HepG2 (cell line): Measurements from ENCODE around the gene NUAK2. TPM values are rescaled to one million over a fixed set of nuclear protein-coding genes. Genes with fewer than 3 reads are reported as not detected.

Source experiments
- ARID5B ChIP-seq: IDR thresholded peaks from 2 replicates; pipeline ENCODE4 v1.4.0; 2020; ENCODE audit warnings: mild to moderate bottlenecking, missing genetic modification reagents
- DZIP1 ChIP-seq: sonication (generic); formaldehyde crosslinking; IDR thresholded peaks from 2 replicates; pipeline ENCODE4 v1.5.0; 2020; ENCODE audit warnings: mild to moderate bottlenecking, missing genetic modification reagents
- ELF3 ChIP-seq: IDR thresholded peaks from 2 replicates; pipeline ENCODE4 v1.6.1; 2016; ENCODE audit warnings: missing genetic modification reagents, missing compliant biosample characterization
- HIC2 ChIP-seq: sonication (generic); formaldehyde crosslinking; IDR thresholded peaks from 2 replicates; pipeline ENCODE4 v1.9.0; 2022; ENCODE audit warnings: low read depth, missing genetic modification reagents
- HMG20A ChIP-seq: IDR thresholded peaks from 2 replicates; pipeline ENCODE4 v1.6.1; 2016; ENCODE audit warnings: borderline replicate concordance
- HMGA1 ChIP-seq: sonication (generic); formaldehyde crosslinking; conservative IDR thresholded peaks from 2 replicates; pipeline ENCODE4 v1.4.0; 2020; ENCODE audit warnings: missing genetic modification reagents
- ISL2 ChIP-seq: sonication (generic); formaldehyde crosslinking; IDR thresholded peaks from 2 replicates; pipeline ENCODE4 v1.5.0; 2020; ENCODE audit warnings: missing genetic modification reagents
- NR2F6 ChIP-seq, 2 experiments: IDR thresholded peaks; 2 replicates each; pipeline ENCODE4 v1.6.1; 2016; ENCODE audit warnings: antibody characterized with exemption in 1 of 2, mild to moderate bottlenecking in 1 of 2
- NR3C1 ChIP-seq: sonication (generic); formaldehyde crosslinking; IDR thresholded peaks from 2 replicates; pipeline ENCODE4 v1.4.0; 2020; ENCODE audit warnings: missing genetic modification reagents
- SOX13 ChIP-seq, 3 experiments: fragments of 450-650 bp in 1 of 3; sonication (generic) in 1 of 3; formaldehyde crosslinking in 1 of 3; IDR thresholded peaks in 2 of 3; conservative IDR thresholded peaks in 1 of 3; 2 replicates each; pipeline versions ENCODE4 v1.5.0 to v1.6.1; 2016 to 2020; ENCODE audit warnings: antibody characterized with exemption in 1 of 3, mild to moderate bottlenecking in 1 of 3, missing compliant biosample characterization in 1 of 3, missing genetic modification reagents in 1 of 3, moderate library complexity in 1 of 3
- SP2 ChIP-seq: sonication (generic); formaldehyde crosslinking; IDR thresholded peaks from 2 replicates; pipeline ENCODE4 v1.5.1; 2020; ENCODE audit warnings: mild to moderate bottlenecking, missing genetic modification reagents
- TEAD3 ChIP-seq: optimal IDR thresholded peaks from 2 replicates; pipeline ENCODE3; 2016; ENCODE audit warnings: borderline replicate concordance
- ZBTB34 ChIP-seq: sonication (generic); formaldehyde crosslinking; IDR thresholded peaks from 2 replicates; pipeline ENCODE4 v1.8.0; 2022; ENCODE audit warnings: mild to moderate bottlenecking, missing genetic modification reagents
- ZFX ChIP-seq: sonication (generic); formaldehyde crosslinking; IDR thresholded peaks from 2 replicates; pipeline ENCODE4 v1.4.0; 2020; ENCODE audit warnings: mild to moderate bottlenecking, low read depth, missing genetic modification reagents, moderate library complexity
- ZNF24 ChIP-seq: fragments of 450-650 bp; IDR thresholded peaks from 2 replicates; pipeline ENCODE4 v1.6.1; 2017; ENCODE audit warnings: antibody characterized with exemption, mild to moderate bottlenecking
- ZNF263 ChIP-seq: sonication (generic); formaldehyde crosslinking; IDR thresholded peaks from 2 replicates; pipeline ENCODE4 v1.4.0; 2020; ENCODE audit warnings: missing genetic modification reagents
- ZNF274 ChIP-seq: sonication (generic); formaldehyde crosslinking; IDR thresholded peaks from 2 replicates; pipeline ENCODE4 v1.5.1; 2020; ENCODE audit warnings: mild to moderate bottlenecking, missing genetic modification reagents
- ZNF747 ChIP-seq: sonication (generic); formaldehyde crosslinking; IDR thresholded peaks from 2 replicates; pipeline ENCODE4 v1.8.1; 2023; ENCODE audit warnings: missing genetic modification reagents, mild to moderate bottlenecking, borderline replicate concordance
- ZNF780A ChIP-seq: sonication (generic); formaldehyde crosslinking; IDR thresholded peaks from 2 replicates; pipeline ENCODE4 v1.8.0; 2022; ENCODE audit warnings: mild to moderate bottlenecking, missing genetic modification reagents, moderate library complexity
- polyA plus RNA-seq, 8 experiments: library from polyadenylated mRNA; depleted of rRNA in 3 of 8; stranded (reverse) in 7 of 8; unstranded in 1 of 8; fragments of >200 nt; fragmentation: Illumina TruSeq in 4 of 8; extraction: Trizol in 4 of 8; gene quantifications; 2 replicates each; pipeline versions ENCODE4 v1.2.1 to v1.2.3, GENCODE V29; 2011 to 2016; ENCODE audit warnings: low read depth in 4 of 8, missing spikeins in 1 of 8, mixed read lengths in 1 of 8; ENCODE audit not compliant: insufficient read depth in 1 of 8
- total RNA-seq, 5 experiments: library from RNA; depleted of rRNA; stranded (reverse); fragments of >200 nt; fragmentation: Illumina TruSeq; extraction: Trizol; gene quantifications; 2 replicates each; pipeline ENCODE4 v1.2.3, GENCODE V29; 2016; ENCODE audit warnings: low read depth in 1 of 5

Gene NUAK2
- total and polyA plus RNA-seq, 2 of the 13 experiments (the other 11 are each of a cell fraction or from before 2014, with no cell fraction given) = 0.75 to 1.1 TPM

DNA sequence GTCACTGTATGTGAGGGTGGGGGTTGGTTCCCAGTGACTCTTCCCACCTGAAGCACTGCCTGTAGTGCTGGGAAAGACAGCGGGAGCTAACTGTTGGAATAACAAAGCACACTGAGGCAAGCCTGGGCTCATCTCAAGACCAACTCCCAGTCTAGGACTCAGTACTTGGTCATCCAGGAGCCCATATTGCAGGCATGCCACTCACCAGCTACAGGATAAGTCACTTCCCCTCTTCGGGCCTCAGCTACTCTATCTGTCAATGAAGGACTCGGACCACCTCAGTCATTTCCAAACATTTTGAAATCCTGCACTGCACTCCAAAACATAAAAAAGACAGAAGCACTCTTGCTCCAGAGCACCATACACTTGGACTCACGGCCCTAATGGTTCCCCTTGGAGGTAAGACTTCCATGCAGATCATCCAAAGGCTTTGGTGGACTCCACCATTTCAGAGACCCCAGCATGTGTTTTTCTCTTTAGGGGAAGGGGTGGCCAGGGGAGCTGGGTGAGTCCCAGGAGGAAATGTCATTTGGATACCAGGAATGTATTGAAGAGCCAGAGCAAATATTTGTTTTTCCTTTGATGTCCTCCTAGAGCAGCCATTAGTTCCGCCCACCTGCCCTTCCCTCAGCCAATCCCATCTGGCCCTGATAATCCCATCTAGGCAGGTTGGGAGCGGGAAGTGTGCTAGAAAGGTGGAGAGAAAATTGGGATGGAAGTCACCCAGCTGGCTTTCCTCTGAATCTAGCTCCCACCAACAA, 3.1 kb downstream of the NUAK2 start (continued):
- no peak for TF ChIP-seq ZNF274 (CRISPR knock-in tag)
- peak; percentile 88 for TF ChIP-seq TEAD3 (CRISPR knock-in tag)
- no peak for TF ChIP-seq ZNF24
- TF ChIP-seq NR2F6 (IDR thresholded peaks at IDR 0.05) = no peak; the same call in 1 of the 2 replicates
- 0 out of 2 replicates have a peak, but pooled peaks have one; percentile 23 for TF ChIP-seq NR2F6 (CRISPR knock-in tag; IDR thresholded peaks at IDR 0.05)
- TF ChIP-seq SP2 (CRISPR knock-in tag) = peak; percentile 55
- TF ChIP-seq DZIP1 = no peak
- TF ChIP-seq ZBTB34 (CRISPR knock-in tag) = 0 out of 2 replicates have a peak, but pooled peaks have one; percentile 30
- TF ChIP-seq ARID5B (CRISPR knock-in tag) = peak; percentile 55
- no peak for TF ChIP-seq ZNF780A (CRISPR knock-in tag)
- TF ChIP-seq ISL2 (CRISPR knock-in tag) = peak; percentile 41; the same call in 1 of the 2 replicates
- TF ChIP-seq ZNF263 = 0 out of 2 replicates have a peak, but pooled peaks have one; percentile 26
- 0 out of 2 replicates have a peak, but pooled peaks have one; percentile 2 for TF ChIP-seq ZFX (CRISPR knock-in tag)
- TF ChIP-seq SOX13 (IDR thresholded peaks at IDR 0.05) = no peak
- peak in 1 of 2 experiments; percentile 39; a peak in 1 of 4 replicates for TF ChIP-seq SOX13 (CRISPR knock-in tag; conservative IDR thresholded peaks at IDR 0.05 in 1 of 2, IDR thresholded peaks at IDR 0.05 in 1 of 2)
- TF ChIP-seq NR3C1 (CRISPR knock-in tag) = no peak
- TF ChIP-seq HMG20A (CRISPR knock-in tag) = peak; percentile 27; the same call in 1 of the 2 replicates
- no peak for TF ChIP-seq HMGA1 (CRISPR knock-in tag)
- peak; percentile 73 for TF ChIP-seq ELF3 (CRISPR knock-in tag)
- TF ChIP-seq ZNF747 (CRISPR knock-in tag) = 0 out of 2 replicates have a peak, but pooled peaks have one; percentile 37
- no peak for TF ChIP-seq HIC2
